Midbrain (tissue), 1 donor: ENCODE results near the gene PTP4A2.
"Not testable (repeated sequence)": the region's sequence is repeated elsewhere in the genome, so short reads cannot be mapped to it uniquely, and the experiment has no call there.

Experiments used
- DNase-seq: peaks from one replicate; lab custom pipeline; 2025; lab: John Stamatoyannopoulos, UW

The PTP4A2 gene

DNA sequence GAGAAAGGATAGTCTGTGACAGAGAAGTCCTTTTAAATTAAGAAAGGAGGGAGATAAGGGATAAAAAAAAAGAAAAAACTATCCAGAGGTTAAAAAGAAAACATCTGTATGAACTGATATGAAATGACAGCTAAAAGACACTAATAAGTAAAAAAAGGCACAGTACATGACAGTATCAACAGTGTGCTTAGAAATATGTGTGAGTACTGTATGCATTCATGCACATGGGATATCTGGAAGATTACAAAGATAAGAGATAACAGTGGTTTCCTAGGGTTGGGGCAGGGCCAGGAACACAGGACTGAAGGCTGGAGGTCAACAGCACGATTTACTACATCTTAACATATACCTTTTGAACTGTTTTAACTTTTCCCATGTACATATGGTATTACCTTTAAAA lies 13.3 kb downstream of the PTP4A2 start:
- DNase-seq: no peak

DNA sequence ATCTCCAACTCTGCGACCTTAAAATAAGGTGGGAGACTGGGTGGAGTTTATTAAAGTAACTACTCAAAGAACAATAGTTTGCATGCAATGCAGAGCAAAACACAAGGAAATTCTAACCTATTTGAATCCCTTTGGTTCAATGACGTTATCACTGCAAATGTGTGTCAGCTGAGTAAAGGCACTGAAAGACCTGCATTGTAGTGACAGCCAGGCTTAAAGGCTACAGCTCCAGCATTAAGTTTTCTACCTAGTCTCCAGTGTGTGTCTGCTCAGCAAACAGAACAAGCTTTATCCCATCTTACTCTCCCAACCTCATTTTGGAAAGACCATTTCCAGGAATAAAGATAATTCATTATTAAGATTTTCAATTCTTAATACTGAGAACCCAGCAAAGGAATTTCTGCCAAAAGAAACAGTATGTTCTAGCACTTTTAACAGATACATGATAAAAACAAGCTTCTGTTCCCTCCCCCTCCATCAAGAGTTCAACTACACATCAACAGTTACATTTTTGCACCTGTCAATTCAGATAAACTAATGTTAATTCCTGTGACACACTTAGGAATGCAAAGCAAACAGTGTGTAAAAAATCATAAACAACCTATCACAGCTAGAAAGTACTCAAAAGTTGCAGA lies 14.2 kb downstream of the PTP4A2 start:
- DNase-seq: peak; percentile 61

DNA sequence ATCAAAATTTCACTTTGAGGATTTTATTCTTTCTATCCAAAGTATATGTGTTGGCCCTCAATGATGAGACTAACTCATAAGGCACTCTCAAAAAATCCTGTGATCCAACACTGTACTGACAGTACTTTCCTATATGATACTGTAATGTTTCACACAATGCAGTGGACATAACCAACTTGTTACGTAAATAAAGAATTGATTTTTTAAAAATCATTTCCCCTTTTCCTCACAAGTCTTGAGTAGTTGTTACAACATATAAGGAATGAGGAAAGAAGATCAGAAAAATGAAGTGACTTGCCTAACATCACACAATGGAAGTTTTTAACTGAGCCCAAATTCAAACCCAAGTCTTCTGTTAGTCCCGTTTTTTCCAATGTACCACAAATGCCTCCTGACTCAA lies 17.2 kb downstream of the PTP4A2 start:
- DNase-seq: no peak

DNA sequence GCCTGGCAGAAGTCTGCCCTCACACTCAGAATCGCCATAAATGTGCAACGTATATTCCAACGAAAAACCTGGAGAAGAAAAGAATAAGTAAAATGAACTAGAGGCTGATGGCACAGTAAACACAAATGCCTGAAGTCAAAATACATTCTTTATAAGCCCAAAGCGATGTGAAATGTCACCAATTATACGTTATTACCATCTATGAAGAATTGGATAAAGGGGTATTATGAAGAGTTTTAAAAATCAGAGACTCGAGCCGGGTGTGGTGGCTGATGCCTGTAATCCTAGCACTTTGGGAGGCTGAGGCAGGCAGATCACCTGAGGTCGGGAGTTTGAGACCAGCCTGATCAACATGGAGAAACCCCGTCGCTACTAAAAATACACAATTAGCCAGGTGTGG lies 18.6 kb downstream of the PTP4A2 start:
- DNase-seq: no peak

DNA sequence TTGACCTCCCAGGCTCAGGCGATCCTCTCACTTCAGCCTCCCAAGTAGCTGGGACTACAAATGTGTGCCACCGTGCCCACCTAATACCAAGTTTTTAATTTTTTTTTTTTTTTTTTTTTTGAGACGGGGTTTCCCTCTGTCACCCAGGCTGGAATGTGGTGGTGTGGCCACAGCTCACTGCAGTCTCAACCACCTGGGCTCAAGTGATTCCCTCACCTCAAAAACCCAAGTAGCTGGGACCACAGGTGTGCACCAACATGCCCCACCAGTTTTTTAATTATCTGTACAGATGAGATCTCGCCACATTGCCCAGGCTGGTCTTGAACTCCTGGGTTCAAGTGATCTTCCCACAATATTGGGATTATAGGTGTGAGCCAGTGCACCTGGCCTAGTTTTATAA lies 22.7 kb downstream of the PTP4A2 start:
- no peak for DNase-seq

DNA sequence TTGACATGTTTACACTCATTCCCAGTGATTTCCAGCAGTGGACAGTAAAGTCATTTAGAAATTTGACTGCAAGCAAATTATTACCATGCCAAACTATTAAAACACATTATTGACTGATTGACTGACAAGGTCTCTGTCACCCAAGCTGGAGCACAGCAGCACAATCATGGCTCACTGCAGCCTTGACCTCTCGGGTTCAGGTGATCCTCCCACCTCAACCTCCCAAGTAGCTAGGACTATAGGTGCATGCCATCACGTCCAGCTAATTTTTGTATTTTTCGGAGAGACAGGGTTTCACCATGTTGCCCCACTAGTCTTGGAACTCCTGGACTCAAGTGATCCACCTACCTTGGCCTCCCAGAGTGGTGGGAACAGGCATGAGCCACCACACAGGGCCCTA lies 24.2 kb downstream of the PTP4A2 start:
- DNase-seq: no peak

DNA sequence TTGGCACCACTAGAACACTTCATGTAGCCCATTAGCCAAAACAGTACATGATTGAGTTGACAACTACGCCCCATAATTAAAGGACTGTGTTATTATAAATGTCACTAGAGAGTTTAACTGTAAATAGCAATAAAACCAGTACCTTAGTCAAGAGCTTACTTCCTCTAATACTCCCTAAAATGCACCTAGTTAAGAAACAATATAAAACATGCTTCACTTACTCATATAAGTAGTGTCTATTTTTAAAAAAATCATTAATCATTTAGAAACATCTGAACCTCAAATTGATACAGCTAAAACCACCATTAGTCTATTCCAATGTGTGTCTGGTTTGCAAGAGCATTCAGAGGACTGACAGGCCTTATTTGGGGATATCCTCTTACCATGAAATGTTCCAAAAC lies 25.3 kb downstream of the PTP4A2 start:
- DNase-seq: no peak

DNA sequence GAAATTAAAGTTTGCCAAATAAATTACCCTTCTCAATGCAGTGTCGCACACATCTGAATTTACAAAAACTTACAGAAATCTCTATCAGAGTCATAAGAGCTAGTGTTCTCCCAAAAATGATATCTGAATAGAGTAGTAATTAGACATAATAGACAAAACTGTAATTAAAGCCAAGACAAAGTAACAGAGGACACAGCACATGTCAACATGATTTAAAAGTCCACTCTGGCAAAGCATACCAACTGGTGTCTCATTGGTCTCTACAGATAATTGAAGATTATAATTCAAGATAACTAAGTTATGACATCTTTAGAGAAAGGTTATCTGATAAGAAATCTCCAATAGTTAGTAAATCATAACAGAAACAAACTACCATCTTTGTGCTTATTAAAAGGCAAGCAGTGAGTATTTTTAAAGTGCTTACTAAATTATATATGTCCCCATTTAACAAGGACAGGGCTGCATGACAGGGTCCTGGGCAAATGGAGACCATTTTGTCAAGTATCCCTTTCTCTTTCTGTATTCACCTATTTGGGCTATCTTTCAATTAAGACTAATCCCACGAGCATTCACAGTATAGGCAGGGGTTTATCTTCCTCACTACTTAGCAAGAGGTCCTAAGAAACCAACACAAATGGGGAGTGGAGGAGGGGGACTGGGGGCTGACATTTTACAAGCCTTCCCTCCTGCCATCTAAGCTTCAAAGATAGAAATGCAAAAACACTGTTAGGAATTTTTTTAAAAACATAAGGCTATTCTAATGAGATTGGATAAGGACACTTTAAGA lies 26.0 kb downstream of the PTP4A2 start:
- DNase-seq: no peak

DNA sequence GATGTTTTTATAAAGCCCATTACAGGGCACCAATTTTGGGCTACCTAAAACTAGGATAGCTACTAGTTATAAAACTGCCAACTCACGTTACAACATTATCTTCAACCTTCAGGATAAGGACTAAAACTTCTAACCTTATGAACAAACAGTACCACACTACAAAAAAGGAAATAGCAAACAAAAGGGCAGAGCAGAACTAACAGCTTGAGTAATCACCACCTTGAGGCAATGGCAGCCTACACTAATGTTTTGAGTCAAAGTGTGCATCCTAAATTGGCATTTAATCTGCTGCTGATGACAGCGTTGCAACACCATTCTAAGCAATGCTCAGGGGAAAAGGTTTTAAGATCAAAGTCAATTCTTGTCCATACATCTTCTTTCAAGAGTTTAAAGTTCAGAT lies 27.2 kb downstream of the PTP4A2 start:
- no peak for DNase-seq

DNA sequence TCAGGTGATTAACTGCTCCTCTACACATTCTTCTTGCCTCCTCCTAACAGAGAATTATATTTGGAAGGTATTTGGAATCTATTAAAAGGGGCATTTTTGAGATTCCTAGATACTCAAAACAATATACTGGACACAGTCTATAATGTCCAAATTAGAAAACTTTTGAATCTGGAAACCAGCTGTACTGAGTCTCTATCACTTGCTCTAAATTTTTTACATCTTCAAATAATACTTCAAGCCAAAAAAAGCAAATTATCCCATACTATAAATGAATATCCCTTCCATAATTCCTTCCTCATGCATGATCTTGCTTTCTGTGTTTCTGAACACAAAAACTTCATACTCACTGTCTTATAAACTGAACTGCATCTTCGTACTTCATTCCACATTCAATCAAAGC lies 28.5 kb downstream of the PTP4A2 start:
- DNase-seq: no peak

DNA sequence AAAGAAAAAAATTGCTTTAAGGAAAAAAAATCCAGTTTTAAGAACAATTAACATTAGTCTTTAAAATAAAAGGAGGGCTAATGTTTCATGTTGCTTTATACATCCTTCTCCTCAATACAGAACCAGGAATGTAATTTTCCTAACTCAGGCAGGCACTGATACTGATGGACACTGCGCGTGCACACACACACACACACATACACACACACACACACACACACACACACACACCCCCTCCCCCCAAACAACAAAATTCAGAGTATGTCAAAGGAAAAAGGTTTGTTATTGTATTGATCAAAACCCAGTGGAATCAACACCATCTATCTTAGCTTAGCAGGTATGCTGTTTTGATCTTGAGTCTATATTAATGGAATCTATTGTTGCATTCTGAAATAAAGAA lies 31.6 kb downstream of the PTP4A2 start:
- no peak for DNase-seq

DNA sequence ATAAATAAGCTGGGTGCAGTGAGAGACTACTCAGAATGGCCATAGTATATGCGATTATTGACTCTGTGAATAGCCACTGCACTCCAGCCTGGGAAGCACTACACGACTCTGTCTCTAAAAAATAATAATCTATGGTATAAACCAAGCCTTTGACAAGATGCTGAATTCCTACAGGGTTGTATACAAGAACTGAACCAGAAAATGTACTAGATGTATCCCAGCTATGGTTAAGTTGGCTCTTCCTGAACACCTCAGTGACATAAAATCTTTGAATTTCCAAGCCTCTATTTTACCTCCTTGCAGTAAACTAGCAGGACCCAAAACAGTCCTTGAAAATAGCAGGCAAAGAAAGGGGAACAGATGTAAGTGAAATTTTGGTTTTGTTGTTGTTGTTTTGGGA lies 32.5 kb downstream of the PTP4A2 start:
- DNase-seq: no peak

DNA sequence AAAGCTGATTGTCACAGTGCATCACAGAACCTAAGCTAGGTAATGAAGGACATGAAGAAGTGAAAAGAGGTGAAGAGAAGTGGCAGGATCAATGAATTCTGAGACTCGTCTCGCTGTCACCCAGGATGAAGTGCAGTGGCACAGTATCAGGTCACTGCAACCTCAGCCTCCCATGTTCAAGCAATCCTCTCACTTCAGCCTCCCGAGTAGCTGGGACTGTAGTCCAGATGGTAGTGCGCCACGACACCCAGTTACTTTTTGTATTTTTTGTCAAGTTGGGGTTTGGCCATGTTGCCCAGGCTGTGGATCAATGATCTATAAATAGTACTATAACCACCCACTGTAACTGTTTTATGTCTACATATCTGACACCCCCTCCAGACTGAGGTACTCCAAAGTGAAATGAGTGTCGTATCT lies 33.1 kb downstream of the PTP4A2 start:
- DNase-seq: no peak

DNA sequence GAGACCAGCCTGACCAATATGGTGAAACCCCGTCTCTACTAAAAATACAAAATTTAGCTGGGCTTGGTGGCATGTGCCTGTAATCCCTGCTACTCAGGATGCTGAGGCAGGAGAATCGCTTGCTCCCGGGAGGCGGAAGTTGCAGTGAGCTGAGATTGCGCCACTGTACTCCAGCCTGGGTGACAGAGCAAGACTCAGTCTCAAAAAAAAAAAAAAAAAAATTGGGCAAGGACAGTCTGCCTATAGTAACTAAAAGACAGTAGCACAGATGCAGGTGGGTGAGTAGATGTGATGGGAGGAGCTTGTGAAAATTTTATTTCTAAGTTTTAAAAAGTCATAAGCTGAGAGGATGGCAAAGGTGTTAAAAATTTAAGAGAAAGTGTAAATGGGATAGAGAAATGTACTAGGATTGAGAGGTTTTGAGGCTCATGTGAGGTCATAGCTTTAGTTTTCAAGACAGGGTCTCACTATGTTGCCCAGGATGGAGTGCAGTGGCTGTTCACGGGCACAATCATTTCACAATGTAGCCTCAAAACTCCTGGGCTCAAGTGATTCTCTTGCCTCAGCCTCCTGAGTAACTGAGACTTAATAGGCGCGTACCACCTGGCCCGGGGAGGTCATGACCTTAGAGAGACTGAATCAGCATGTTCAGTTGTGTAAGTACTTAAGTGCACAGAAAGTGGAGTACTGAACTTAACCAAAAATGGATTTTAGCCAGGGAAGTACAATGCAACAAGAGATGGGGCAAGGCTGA lies 33.7 kb downstream of the PTP4A2 start:
- no peak for DNase-seq

DNA sequence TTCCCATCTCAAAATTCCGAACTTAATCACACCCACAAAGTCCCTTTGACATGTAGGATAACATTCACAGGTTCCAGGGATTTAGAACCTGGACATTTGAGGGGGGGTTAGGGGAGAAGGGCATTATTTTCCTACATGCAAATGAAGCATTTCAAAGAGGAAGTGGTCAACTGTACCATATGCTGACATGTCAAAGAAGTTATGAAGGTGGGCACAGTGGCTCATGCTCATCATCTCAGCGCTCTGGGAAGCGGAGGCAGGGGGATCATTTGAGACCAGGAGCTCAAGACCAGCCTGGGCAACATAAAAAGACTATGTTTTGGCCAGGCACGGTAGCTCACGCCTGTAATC lies 35.7 kb downstream of the PTP4A2 start:
- no peak for DNase-seq

DNA sequence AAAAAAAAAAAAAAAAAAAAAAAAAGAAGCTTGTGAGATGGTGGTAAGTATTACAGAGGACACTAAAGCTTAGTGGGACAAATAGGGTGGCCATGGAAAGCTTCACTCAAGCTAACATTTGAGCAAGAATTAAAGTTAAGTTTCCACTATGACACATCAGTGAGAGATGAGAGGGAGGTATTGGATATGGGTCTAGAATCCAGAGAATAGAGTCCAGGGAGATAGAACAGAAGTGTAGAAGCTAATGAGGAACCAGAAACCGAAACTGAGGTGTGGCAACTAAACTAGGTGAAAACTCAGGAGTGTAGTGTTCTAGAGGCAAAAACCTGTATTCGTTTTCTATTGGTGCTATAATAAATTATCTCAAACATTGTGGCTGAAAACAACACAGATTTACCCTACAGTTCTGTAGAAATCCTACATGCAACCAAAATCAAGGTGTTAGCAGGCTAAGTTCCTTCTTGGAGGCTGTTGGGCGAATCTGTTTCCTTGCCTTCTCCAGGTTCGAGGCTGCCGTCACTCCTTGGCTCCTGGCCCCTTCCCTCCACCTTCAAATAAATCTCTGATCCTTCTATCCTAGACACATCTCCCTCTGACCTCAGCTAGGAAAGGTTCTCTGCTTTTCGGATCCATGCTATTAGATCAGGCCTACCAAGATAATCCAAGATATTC lies 36.2 kb downstream of the PTP4A2 start:
- no peak for DNase-seq

DNA sequence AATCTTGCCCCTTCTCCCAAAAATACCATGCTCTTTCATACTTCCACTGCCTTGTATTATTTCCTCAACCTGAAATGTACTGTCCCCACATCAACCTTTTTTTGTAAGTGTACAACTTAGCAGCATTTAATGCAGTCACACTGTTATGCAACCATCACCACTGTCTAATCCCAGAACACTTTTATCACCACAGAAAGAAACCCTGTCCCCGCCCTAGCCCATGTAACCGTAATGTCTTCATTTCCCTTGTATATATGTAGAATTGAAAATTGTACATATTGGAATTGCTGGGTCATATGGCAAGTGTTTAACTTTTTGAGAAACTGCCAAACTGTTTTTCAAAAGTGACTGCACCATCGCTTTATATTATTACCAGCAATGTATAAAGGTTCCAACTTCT lies 37.4 kb downstream of the PTP4A2 start:
- DNase-seq: no peak

DNA sequence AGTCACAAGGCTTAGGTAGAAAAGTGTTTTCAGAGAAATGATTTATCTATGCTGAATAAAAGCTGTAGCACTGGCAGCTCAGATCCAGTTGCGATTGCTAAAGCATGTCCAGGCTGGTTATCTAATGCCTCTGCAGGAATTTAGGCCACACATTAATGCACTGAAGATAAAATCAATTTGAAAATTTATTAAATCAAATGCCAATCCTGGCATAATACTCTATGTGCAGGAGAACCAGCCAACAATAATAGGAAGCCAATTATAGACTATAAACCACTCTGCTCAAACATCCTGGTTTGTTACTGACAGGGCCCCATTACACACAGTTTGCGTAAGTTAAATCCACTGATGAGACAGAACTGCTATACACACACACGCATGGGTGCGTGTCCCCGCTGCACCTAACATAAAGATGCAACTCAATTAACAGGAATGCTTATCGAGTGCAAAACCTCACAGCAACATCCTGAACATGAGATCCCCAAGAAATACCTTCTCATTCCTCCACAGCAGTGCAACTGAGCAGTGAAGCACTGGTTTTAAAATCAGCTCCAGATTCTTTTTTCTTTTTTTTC lies 40.6 kb downstream of the PTP4A2 start:
- no peak for DNase-seq

DNA sequence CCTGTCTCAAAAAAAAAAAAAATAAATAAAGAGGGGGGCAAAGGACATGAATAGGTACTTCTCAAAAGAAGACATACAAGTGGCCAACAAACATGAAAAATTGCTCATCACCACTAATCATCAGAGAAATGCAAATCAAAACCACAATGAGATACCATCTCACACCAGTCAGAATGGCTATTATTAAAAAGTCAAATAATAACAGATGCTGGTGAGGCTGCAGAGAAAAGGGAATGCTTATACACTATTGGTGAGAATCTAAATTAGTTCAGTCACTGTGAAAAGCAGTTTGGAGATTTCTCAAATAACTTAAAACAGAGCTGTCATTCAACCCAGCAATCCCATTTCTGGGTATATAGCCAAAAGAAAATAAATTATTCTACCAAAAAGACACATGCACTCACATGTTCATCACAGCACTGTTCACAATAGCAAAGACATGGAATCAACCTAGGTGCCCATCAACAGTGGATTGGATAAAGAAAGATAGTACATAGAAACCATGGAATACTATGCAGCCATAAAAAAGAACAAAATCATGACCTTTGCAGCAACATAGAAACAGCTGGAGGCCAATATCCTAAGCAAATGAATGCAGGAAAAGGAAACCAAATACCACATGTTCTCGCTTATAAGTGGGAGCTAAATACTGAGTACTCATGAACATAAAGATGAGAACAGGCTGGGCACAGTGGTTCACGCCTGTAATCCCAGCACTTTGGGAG lies 42.5 kb downstream of the PTP4A2 start:
- not testable (repeated sequence) for DNase-seq

DNA sequence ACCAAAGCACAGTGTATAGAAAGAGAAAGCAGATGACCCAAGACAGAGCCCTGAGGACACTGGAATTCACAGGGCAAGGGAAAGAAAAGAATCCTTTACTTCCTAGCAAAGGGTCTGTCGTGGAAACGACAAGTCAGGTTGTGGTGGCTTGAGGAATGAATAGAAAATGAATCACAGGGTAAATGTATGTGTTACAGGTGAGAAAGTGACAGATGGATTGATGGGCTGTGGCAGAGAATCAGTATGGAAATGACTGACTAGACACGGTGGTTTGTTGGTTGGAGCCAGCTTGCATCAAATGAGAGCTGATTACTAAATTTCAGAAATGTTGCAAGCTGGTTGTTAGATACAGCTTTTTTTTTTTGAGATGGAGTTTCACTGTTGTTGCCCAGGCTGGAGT lies 46.9 kb downstream of the PTP4A2 start:
- DNase-seq: no peak

DNA sequence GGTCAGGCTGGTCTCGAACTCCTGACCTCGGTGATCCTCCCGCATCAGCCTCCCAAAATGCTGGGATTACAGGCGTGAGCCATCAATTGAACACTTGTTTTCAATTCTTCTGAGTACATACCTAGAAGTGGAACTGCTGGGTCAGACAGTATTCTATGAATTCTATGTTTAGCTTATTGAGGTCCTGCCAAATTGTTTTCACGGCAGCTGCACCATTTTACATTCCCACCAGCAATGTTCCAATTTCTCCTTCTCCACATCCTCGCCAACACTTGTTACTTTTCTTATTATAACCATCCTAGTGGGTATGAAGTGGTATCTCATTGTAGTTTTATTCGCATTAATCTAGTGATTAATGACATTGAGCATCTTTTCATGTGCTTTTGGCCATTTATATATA lies 49.9 kb downstream of the PTP4A2 start:
- DNase-seq: no peak

DNA sequence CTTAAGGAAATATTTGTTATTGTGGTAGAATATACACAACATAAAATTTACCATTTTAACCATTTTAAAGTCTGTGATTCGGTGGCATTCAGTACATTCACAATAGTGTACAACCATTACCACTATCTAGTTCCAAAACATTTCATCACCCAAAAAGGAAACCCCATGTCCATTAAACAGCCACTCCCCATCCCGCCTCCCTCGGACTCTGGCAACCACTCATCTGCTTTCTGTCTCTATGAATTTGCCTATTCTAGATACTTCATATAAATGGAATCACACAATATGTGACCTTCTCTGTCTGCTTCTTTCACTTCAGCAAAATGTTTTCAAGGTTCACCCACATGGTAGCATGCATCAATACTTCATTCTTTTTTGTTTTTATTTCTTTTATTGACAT lies 51.3 kb downstream of the PTP4A2 start:
- DNase-seq: no peak
